Activated CD4-positive, CD25-positive, alpha-beta regulatory T cell treated with anti-CD3 and anti-CD28 coated beads, Interleukin-2, amount 50 U/mL, for 72 hours (primary cell): ENCODE data around the gene SGF29.
"Not testable (repeated sequence)": the region's sequence is repeated elsewhere in the genome, so short reads cannot be mapped to it uniquely, and the experiment has no call there.

Experiments used
- DNase-seq: peaks from one replicate; pipeline ENCODE4 v3.0.0; 2021

Gene SGF29

DNA sequence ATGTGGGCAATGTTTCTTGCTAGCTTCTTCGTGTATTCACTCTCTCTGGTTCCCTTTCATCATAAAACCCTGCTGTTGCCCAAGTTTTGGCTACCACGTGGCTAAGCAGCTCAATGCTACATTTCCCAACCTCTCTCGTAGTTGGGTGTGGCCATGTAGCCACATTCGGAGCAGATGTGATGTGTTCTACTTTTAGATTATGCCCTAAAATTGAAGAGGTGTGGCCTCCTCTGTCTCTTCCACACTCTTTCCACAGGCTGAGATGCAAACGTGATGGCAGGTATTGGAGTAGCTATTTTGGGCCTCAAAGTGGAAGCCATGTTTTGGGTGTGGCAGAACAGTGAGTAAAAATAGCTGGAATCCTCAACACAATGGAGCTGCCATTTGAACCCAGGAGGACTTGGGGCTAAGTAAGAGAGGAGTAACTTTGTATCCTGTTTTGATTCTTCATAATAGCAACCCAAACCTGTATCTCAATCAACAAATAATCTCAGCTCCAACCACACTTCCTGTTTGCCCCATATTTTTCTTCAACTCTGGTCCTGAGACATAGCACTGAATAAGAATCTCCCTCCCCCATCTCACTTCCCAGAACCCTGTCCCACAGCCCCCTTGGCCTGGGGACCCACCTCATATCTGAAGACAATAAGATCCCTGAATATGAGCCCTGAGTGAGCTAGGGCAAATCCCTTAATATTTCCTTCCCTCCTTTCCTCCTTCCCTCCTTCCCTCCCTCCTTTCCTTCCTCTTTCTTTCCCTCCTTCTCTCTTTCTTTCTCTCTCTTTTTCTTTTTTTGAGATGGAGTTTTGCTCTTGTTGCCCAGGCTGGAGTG, 19.0 kb upstream of the SGF29 start:
- DNase-seq = no peak

DNA sequence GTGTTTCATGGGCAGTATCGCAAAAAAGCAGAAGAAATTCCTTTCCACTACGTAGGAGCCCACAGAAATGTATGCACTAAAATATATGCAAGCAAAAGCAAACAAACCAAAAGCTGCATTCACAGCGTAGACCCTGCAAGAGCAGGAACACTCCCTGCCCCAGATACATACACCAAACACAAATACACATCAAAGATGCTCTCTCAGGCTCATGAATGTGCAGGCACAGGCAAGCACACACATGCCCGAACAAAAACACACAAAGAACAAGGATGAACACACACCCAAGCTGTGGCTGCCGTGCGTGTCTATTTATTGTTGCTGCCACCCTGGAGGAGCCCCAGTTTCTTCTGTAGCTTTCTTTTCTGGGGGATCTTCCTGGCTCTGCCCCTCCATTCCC, 16.6 kb upstream of the SGF29 start:
- DNase-seq = no peak

DNA sequence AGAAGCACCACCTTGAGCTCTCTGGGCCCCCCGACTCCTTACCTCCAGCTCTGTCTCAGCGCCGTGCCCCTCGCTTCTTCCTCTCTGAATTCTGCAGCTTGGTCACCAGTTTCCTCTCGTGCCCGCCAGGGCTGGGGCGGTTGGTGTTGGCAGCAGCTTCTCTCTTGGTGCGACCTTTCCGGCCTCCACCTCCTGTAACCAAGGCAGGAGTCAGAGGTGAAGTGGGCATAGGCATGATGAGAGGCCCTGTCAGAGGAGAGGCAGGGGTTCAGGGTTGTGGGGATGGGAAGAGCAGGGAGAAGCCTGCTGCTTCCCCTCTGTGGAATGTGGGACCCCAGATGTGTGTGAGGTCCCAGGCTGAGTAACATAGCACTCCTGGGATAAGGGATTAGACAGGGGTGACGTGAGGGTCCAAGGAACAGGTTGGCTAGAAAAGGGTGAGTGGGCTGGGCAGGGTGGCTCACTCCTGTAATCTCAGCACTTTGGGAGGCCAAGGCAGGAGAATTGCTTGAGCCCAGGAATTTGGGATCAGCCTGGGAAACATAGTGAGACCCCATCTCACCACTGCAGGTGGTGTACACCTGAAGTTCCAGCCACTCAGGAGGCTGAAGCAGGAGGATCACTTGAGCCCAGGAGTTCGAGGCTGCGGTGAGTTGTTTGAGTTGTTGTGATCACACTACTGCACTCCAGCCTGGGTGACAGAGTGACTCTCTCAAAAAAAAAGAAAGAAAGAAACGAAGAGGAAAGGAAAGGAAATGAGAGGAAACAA, 15.6 kb upstream of the SGF29 start:
- no peak for DNase-seq

GRCh38 chr16:28538733-28539596, 14.8 kb upstream of the SGF29 start, which contains the start of gene NUPR1:
NUPR1 (minus strand) TSS chr16:28538974; CDS start chr16:28538907, 67 bp downstream.
- no peak for DNase-seq

GRCh38 chr16:28540346-28540745, 13.4 kb upstream of the SGF29 start:
- no peak for DNase-seq

- no peak for DNase-seq
These were observed 11.1 kb upstream of the SGF29 start for GRCh38 chr16:28542646-28543045.

DNA sequence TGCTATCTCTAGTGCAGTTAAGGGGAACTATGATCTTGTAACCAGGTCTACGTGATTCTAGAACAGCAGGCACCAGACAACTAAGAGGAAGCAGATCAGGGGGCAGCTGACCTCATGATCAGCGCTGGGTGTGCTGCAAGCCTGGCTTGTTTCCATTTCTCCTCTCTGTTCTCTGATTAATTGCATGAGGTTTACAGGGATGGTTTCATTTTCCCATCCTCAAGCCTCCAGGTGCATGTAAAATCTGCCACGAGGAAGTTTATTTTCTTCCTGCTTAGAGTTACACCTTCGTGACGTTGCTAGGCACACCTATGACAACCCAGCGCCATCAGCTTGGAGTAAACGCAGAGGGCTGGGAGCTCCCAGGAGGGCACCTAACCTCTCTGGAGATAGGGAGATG, 10.6 kb upstream of the SGF29 start:
- no peak for DNase-seq

- DNase-seq = no peak
These were observed 8.7 kb upstream of the SGF29 start for GRCh38 chr16:28544998-28545397.

DNA sequence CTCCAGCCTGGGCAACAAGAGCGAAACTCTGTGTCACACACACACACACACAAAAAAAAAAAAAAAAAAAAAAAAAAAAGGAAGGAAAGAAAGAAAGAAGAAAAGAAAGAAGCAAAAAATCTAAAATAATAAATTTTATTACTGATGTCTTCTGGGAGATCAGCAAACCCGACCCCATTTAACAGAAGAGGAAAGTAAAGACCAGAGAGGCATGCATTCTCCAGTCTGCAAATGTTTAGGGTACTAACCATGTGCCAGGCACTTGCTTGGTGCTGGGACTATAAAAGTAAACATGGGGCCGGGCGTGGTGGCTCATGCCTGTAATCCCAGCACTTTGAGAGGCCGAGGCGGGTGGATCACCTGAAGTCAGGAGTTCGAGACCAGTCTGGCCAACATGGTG, 7.8 kb upstream of the SGF29 start:
- DNase-seq = not testable (repeated sequence)

DNA sequence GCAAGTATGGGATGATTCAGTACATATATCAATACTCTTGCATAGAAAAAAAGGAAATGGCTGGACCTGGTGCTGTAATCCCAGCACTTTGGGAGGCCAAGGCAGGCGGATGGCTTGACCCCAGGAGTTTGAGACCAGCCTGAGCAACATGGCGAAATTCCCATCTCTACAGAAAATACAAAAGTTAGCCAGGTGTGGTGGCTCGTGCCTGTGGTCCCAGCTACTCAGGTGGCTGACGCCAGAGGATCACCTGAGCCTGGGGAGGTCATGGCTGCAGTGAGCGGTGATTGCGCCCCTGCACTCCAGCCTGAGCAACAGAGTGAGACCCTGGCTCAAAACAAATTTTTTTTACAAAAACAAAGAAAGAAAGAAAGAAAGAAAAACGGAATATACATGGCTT, 7.1 kb upstream of the SGF29 start:
- DNase-seq = no peak

- DNase-seq = no peak
These were observed 5.4 kb upstream of the SGF29 start for GRCh38 chr16:28548306-28548802.

DNA sequence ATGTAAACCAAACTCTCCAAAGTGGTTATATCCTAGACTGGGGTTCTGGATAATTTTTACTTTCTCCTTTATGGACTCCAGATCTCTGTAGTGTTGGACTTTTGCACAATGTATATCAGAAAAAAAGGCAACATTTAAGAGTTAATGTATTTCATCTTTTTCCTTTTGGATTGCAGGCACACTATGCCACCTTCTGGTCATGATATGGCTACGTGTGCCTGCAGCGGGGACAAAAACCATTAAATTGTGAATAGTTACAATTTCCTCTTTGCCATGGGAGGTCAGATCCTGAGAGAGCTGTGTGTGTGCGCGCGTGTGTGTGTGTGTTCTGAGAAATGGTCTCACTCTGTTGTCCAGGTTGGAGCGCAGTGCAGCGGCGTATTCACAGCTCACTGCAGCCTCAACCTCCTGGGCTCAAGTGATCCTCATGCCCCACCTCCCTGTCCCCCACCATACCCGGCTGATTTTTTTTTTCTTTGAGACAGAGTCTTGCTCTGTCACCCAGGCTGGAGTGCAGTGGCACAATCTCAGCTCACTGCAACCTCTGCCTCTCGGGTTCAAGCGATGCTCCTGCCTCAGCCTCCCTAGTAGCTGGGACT, 4.3 kb upstream of the SGF29 start:
- no peak for DNase-seq

- DNase-seq = no peak
These were observed 1.1 kb downstream of the SGF29 start for GRCh38 chr16:28554634-28555423.

- no peak for DNase-seq
These were observed 1.8 kb downstream of the SGF29 start for GRCh38 chr16:28555561-28555960.

- DNase-seq = no peak
These were observed 3.2 kb downstream of the SGF29 start for GRCh38 chr16:28556914-28557320.

DNA sequence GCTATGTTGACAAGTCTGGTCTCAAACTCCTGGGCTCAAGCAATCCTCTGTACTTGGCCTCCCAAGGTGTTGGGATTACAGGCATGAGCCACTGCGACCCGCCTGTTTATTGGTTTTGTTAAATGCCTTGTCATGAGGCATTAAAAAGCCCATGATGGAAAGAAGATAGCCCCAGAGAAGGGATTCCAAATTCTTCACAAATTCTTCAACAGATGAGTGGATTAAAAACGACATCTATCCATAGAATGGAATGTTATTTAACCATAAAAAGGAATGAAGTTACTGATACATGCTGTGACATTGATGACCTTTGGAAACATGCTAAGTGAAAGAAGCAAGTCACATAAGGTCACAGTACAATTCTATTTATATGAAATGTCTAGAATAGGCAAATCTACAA, 4.7 kb downstream of the SGF29 start:
- DNase-seq = no peak

DNA sequence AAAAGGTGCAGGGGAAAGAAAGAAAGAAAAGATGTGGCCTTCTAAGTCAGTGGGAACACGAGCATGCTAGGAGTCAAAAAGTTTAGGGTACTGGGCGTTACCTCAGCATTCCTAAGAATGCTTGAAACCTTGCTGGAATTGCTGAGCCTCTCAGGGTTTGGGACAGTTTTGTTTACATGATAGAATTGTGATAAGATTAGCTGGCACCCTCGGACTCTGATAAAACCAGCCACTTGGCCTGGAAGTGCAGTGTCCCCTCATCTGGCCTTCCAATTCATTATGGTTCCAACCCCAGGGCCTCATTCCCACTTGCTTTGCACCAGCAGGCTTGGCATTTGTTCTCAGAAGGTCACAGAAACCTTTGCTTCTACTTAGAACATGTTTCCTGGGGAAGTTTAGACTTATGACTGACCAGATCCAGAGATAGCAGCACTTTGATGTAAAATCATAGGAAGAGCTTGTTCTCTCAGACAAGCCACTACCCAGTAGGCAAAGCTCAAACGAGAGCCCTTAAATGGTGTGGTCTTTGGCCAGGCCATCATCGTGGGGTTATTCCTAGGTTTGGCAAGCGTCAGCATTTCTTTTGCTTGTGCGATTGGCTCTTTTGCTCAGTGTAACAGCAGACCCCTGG, 8.0 kb downstream of the SGF29 start:
- no peak for DNase-seq

DNA sequence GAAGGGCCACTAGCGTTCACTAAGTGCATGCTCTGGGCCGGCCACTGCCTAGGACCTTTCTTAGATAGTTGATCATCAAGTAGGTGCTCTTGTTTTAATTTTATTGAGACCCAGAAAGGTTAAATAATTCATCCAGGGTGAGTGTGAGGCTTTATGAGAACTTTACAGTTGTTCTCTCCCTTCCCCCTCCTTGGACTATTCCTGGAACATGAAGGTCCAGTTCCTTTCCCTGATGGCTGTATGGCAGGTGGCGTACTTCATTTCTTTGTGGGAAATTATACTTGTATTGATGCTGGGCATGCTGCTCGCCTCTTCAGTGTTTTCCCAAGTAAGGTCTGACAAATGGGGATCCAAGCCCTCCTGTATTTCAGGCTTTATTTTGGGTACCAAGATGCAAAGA, 8.5 kb downstream of the SGF29 start:
- no peak for DNase-seq

DNA sequence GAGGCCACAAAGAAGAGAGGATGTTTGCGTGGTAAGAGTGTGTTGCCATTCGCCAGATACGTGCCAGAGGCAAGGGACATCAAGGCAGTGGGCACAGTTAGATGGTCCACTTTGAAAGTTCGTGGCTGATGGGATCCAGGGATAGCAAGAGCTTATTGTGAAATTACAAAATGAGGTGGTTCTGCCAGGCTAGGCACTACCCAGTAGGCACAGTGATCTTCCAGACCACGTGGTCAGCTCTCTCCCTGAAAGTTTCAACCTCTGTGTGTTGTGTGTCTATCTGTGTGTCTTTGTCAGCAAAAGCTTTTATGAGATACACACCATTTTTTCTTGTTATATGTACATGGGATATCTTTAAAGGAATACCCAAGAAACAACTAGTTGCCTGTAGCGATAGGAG, 9.5 kb downstream of the SGF29 start:
- DNase-seq = no peak

DNA sequence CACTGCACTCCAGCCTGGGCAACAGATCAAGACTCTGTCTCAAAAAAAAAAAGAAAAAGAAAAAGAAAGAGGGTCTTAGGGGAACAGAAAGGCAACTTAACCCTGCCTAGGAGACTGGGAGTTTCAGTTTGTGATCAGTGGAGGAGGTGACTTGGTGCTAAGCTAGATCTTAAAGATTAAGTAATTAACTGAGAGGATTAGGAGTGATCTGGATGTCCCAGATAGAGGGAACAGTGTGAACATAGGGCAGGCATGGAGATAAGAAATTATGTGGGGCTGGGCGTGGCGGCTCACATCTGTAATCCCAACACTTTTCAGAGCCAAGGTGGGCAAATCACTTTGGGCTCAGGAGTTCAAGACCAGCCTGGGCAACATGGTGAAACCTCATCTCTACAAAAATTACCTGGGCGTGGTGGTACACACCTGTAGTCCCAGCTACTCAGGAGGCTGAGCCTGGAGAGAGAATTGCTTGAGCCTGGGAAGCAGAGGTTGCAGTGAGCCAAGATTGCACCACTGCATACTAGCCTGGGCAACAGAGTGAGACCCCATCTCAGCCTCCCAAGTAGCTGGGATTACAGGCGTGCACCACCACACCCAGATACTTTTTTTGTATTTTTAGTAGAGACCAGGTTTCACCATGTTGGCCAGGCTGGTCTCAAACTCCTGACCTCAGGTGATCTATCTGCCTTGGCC, 12.7 kb downstream of the SGF29 start:
- not testable (repeated sequence) for DNase-seq

DNA sequence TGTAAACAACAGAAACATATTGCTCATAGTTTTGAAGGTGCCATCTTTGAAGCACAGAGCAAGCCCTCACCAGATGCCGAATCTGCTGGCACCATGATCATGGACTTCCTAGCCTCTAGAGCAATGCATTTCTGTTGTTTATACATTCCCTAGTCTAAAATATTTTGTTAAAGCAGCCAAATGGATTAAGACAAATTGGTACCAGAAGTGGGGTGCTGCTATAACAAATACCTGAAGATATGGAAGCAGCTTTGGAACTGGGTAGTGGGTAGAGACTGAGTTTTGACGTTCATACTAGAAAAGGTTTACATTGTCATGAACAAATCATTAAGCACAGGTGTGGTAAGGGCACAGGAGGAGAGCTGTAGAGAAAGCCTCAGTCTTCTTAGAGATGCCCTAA, 13.6 kb downstream of the SGF29 start:
- DNase-seq = no peak
